ENCODE measurements around the gene BAIAP2L1.

GRCh38 chr7:98321301-98321700 is 79.6 kb downstream of the BAIAP2L1 start:
- TF ChIP-seq TAF7 (optimal IDR thresholded peaks at IDR 0.05; ENCODE audit: borderline replicate concordance, low read depth, low read length) (no peak), CEBPB (IDR thresholded peaks at IDR 0.05; ENCODE audit: low read depth, low read length) (no peak), EZH2 (IDR thresholded peaks at IDR 0.05; ENCODE audit: low read depth, low read length, severe bottlenecking) (no peak), CHD1 (IDR thresholded peaks at IDR 0.05; ENCODE audit: low read depth, low read length) (no peak), EGR1 (IDR thresholded peaks at IDR 0.05; ENCODE audit: borderline replicate concordance, low read depth, low read length) (no peak)
